GM19397 (cell line): Measurements from ENCODE around the gene ITPK1.

Experiments used
- ATAC-seq: cut with Tn5 transposase; IDR thresholded peaks from one replicate; pipeline ENCODE4 v1.9.1; 2021; ENCODE audit warnings: mild to moderate bottlenecking, moderate library complexity; ENCODE audit not compliant: unreplicated experiment

Gene ITPK1

DNA sequence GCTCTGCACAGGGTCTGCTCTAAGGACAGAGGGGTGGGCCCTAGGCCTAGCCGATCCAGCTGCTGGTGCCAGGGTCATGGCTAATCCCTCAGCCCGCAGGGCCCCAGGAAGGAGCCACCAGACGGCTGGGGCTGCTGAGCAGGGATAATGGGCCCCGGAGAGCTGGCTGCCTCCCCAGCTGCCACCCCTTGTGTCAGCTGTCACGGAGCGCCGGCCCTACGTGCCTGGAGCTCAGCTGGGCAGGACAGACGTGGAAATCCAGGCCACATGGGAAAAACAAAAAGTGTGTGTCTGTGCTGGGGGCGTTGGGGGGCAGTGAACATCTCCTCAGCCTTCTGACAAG is 156.6 kb downstream of the ITPK1 start:
- no peak for ATAC-seq

DNA sequence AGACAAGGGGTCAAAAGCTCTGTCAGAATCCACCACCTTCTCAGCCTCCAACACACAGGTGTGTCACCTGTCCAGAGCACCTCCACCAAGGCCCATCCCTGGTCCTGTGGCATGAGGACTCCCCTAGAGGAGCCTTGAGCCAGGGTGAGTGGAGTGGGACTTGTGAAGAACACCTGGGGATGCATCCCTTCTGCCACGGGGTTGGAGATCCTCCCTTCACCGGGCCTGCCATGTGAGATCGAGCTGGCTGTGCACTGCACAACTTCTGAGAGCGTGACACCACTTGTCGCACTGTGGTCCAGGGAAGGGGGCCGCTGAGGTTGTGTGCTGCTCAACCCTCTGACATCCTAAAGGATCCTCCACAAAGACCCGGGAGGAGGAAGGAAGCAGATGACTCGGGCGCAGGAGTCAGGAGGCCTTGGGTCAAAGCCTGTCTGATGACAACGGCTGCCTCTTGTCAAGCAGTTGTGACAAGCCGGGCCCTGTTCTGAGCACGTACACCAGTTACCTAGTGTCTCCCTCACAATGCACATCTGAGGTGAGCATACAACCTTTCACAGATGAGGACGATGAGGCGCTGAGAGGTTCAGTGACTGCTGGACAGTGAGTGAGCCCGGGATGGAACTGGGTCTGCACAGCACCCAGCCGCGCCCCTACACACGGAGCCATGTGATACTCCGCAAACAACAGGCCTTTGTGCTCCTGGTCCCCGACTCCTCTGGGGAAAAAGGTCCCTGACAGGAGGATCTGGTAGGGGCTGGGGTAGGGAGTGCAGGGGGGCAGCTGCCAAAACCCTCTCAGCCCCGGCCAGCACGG is 157.1 kb downstream of the ITPK1 start:
- no peak for ATAC-seq

DNA sequence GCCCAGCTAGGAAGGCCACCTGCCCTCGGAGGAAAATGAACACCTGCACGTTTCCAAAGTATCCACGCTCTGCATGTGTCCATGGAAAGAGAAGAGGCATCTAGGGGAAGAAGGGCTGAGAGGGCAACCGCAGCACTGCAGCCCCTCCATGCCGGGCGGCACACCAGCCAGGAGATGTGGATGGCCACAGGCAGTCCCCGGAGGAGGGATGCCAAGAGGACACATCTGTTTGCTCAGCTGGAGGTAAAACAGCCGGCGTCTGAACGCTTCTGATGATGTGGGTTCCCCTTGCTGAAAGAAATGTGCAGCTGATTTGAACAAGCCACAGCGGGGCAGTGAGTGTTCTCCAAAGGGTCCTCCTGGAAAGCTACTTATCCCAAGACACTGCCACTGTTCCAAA is 158.8 kb downstream of the ITPK1 start:
- no peak for ATAC-seq

DNA sequence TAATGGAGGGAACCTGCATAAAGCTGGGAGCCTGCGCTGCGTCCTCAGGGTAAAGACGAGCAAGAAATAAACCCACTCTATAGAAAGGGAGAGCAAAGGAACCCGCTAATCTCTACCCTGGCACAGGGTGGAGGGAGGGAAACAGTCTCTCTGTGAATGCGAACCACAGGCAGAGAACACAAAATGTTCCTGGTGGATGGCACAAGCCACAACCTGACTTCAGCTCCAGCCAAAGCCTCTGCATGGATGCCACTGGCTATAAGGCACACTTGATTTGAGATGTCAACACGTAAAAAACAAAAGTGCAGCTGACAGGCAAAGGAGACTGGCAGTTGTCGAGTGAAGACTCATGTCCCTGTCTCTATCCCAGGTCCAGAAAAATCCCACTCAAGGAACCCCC is 160.3 kb downstream of the ITPK1 start:
- ATAC-seq = no peak

DNA sequence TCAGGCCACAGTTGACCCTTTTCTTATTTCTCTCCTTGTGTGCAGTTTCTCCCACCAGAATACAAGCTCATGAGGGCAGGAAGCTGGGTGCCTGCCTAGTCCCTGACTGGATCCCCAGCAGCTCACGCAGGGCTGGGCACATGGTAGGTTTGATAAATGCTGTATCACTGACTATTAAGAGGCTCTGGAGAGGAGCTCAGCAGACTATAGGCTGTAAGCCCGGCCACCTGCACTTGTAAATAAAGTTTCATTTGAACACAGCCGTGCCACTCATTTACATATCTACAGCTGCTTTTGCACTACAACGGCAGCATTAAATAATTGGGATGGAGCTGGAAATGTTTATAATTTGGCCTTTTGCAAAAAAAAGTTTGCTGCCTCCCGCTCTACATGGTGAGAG is 160.8 kb downstream of the ITPK1 start:
- no peak for ATAC-seq

DNA sequence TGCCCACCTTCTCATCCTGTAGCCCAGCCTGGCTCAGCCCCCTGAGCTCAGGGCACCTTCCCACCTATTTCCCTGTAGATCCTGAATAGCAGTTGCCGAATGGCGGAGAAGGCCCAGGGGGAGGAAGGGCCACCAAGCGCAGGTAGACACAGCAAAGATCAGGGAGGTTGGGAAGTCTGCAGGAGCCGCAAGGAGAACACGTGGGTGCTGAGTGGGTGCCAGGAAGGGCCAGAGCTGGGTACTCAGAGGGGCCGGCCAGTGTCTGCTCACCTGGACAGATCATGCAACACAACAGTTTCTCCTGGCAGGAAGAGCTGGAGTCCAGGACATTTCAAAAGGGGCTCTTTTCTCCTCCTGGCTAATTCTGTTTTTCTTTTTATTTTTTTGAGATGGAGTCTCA is 162.2 kb downstream of the ITPK1 start:
- ATAC-seq = no peak

- ATAC-seq = no peak
Measured at GRCh38 chr14:92952481-92953298, 163.0 kb downstream of the ITPK1 start.

DNA sequence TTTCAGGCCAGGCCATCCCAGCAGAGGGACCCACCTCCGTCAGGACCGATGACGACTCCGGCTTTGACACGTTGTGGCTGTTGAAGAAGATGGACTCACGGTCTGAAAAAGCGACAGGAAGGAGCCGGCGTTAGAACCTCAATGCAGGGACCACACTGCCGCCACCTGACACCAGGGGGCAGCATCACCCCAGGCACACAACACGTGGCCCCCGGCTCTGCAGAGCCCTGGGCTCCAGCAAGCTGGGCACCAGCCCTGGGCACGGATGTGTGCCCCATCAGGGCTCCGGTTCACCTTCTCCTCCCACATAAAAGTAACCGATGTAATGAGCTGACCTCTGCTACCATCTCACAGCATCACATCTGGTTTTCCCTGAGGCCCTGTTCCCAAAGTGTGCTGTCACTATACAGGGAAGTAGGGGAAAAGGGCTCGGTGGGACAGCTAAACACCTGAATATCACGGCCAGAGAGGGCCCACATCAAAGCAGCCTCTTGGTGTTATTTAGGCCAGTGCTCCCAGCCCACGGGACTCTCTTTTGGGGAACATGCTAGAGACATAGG is 163.7 kb downstream of the ITPK1 start:
- ATAC-seq = peak; percentile 78

GRCh38 chr14:92951261-92951660 is 164.5 kb downstream of the ITPK1 start:
- ATAC-seq = no peak

GRCh38 chr14:92950773-92951172 is 165.0 kb downstream of the ITPK1 start:
- no peak for ATAC-seq

DNA sequence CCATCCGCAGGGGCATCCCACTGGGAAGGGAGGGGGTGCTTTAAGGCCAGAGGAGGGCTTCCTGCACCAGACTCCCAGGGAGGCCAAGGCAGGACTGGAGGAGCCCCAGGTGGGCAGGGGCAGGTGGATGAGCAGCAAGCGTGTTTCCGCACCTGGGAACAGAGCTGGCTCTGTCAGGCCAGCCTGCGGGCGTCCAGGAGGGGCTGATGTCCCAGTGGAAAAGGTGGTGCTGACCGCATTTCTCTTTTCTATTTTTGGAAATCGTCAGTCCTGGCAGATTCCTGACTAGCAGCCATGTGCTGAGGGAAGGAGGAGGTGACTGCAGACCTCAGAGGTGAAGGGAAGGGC is 165.6 kb downstream of the ITPK1 start:
- ATAC-seq = no peak

DNA sequence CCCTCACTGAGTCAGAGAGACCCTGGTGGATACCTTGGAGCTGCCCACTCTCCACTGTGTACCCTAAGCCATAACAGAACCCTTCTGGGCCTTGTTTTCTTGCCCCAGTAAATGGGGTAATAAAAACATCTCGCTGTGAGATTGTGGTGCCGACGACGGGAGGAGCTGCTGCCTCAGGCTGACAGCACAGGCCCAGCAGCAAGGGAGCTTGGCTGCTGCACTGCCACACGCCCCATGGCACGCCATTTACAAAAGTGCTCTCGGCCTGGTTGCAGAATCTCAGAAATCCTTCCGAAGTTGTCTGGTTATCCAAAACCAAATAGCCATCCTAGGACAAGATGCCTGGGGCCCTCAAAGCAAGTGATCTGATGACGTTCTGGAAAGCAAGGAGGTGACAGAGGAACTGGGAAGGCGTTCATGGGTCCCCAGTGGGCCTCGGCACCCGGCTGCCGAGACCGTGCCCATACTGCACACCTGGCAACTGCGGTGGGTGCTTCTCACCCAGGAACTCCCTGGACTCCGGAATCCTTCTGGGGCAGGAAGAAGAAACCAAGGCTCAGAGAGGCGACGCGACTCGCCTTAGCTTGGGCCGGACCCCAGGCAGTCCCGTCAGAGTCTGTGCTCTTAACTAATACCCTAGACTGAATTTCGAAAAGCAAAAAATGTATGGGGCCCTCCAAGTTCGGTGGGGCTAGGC is 166.1 kb downstream of the ITPK1 start:
- no peak for ATAC-seq

DNA sequence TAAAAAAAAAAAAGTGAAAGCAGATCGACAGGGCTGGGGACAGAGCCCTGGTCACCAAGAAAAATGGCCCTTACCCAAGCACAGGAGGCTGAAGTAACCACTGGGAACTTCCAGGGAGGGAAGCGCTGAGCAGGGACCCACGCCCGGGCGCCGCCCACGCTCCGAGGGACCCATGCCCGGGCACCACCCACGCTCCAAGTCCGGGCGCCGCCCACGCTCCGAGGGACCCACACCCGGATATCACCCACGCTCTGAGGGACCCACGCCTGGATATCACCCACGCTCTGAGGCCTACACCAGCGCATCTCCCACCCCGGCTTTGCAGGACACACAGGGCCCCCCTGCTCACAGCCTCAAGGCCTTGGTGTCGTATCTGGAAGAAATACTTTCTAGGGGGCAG is 167.1 kb downstream of the ITPK1 start:
- no peak for ATAC-seq

- ATAC-seq = no peak
Measured at GRCh38 chr14:92946847-92947545, 168.7 kb downstream of the ITPK1 start.

GRCh38 chr14:92945959-92946846 is 169.5 kb downstream of the ITPK1 start:
- no peak for ATAC-seq

- no peak for ATAC-seq
Measured at GRCh38 chr14:92945544-92945943, 170.2 kb downstream of the ITPK1 start.

DNA sequence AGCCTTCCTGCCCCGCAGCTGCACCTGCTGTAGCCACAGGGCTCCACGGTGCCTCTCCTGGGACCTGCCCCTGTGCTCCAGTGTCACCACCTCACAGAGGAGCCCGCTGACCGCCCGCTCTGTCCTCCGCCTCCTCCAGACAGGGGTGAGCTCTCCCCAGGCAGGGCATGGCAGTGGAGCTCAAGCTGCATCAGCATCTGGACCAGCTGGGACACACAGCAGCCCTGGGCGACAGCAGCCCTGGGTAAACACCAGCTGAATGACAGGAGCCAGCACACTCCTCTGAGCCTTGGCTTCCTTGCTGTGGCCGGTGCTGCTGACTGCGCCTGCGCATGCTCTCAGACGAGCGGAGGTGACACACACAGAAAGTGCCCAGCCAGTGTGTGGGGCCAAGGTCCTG is 170.7 kb downstream of the ITPK1 start:
- ATAC-seq = no peak

DNA sequence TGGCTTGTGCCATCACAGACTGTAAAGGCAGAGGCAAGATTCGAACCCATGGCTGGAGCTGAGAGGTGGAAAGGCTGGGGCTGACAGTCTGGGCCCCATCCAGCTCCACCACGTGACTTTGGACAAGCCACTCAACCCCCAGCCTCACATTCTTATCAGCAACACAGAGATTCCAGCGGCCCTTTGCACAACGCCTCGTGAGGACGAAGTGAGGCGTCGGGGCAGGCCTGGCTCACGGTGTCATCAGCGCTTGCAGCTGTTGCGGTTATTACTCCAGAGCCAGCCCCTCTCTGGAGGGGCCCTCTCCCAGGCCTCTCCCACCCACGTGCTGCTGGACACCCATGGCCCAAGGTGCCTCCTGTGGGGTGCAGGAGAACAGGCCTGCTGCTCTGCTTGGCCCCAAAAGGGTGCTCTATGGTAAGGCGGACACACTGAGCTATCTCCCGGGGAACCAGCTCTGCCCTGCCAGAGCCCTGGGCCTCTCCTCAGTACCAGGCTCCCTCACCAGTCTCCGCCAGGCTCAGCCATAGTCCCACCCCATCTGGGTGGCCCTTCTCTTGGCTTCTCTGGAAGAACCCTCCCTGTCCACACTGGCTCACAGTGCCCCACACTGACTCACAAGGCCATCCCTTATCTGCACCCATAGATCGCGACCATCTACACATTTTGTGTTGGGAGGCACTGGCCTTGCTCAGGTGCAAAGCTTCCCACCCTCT is 171.7 kb downstream of the ITPK1 start:
- ATAC-seq = no peak

DNA sequence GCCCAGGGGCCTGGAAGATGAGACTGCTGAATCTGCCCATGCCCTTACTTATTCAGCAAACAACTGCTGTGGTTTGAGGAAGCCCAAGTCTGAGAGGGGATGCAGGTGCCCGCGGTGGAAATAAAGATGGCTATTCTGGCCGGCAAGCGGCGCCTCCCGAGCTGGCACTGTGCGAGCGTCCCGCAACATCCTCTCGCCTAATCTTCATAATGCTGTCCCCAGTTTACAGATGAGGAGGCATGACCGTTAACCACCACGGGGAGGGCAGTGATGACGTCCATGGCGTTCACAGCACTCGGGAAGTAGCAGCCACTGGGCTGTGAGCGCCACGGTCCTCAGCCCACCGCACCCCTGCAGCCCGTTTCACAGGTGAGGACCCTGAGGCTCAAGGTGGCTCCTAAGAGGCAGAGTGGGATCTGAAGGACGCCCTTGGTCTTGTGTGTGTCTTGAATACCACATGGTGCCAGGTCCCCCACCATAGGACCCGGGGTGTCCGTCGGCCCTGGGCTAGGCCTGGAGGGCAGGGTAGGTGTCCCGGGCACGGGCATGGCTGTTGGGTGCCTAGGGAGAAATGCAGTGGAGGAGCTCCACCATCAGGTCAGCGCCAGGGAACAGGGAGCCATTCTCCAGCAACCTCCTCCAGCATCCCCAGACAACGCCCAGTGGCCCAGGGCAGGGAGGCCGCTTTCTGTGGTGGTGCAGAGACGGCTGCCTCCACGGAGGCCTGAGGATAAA is 172.6 kb downstream of the ITPK1 start:
- ATAC-seq = no peak
